Loucy (cell line): ENCODE results near the gene RPRD1A.
"Not testable (repeated sequence)": the region's sequence is repeated elsewhere in the genome, so short reads cannot be mapped to it uniquely, and the experiment has no call there.

Source experiments
- H2AFZ ChIP-seq: fragments of 200-600 bp; sonication (generic); 2 replicates; pipeline ENCODE4 v1.6.0; 2016; ENCODE audit warnings: antibody characterized with exemption, mild to moderate bottlenecking, low read length, moderate library complexity
- H3F3A ChIP-seq: fragments of 200-600 bp; 2 replicates; pipeline ENCODE4 v1.6.0; 2016; ENCODE audit warnings: antibody characterized with exemption, low read depth, mild to moderate bottlenecking
- H3K27me3 ChIP-seq: fragments of 200-600 bp; sonication (generic); 2 replicates; pipeline ENCODE4 v1.6.1; 2014; ENCODE audit warnings: low read length, mild to moderate bottlenecking; ENCODE audit not compliant: insufficient read depth, poor library complexity, severe bottlenecking
- H3K36me3 ChIP-seq: fragments of 200-600 bp; sonication (generic); 2 replicates; pipeline ENCODE4 v1.6.1; 2016; ENCODE audit warnings: low read length; ENCODE audit not compliant: insufficient read depth
- H3K4me1 ChIP-seq: fragments of 200-600 bp; sonication (generic); 2 replicates; pipeline ENCODE4 v1.5.1; 2014; ENCODE audit warnings: low read length, mild to moderate bottlenecking; ENCODE audit not compliant: insufficient read depth, poor library complexity, severe bottlenecking
- H3K4me2 ChIP-seq: fragments of 200-600 bp; sonication (generic); 2 replicates; pipeline ENCODE4 v1.6.0; 2014; ENCODE audit warnings: antibody characterized with exemption, low read length, low read depth, mild to moderate bottlenecking; ENCODE audit not compliant: poor library complexity, severe bottlenecking
- H3K4me3 ChIP-seq: fragments of 200-600 bp; sonication (generic); 2 replicates; pipeline ENCODE4 v1.5.1; 2014; ENCODE audit warnings: low read length, mild to moderate bottlenecking, mixed read lengths; ENCODE audit not compliant: poor library complexity, severe bottlenecking
- H3K79me2 ChIP-seq: fragments of 200-600 bp; sonication (generic); 2 replicates; pipeline ENCODE4 v1.6.1; 2014; ENCODE audit warnings: low read length; ENCODE audit not compliant: insufficient read depth
- H3K9ac ChIP-seq: fragments of 200-600 bp; sonication (generic); 2 replicates; pipeline ENCODE4 v1.6.0; 2014; ENCODE audit warnings: mild to moderate bottlenecking, low read depth, low read length, moderate library complexity; ENCODE audit not compliant: poor library complexity, severe bottlenecking
- H3K9me2 ChIP-seq: fragments of 200-600 bp; sonication (generic); replicated peaks from 2 replicates; pipeline ENCODE4 v1.6.1; 2016; ENCODE audit warnings: low read depth, low read length, mixed read lengths
- H3K9me3 ChIP-seq: fragments of 200-600 bp; sonication (generic); 2 replicates; pipeline ENCODE4 v1.6.1; 2014; ENCODE audit warnings: mild to moderate bottlenecking, antibody characterized with exemption, low read length, low read depth; ENCODE audit not compliant: insufficient read depth
- H4K20me1 ChIP-seq: fragments of 200-600 bp; sonication (generic); 2 replicates; pipeline ENCODE4 v1.6.0; 2014; ENCODE audit warnings: antibody characterized with exemption, low read length, mild to moderate bottlenecking; ENCODE audit not compliant: insufficient read depth, poor library complexity, severe bottlenecking
- CTCF ChIP-seq: fragments of 200-600 bp; sonication (generic); conservative IDR thresholded peaks from 2 replicates; pipeline ENCODE4 v1.5.1; 2014; ENCODE audit warnings: mild to moderate bottlenecking, antibody characterized with exemption, low read length
- EZH2phosphoT487 ChIP-seq: fragments of 200-600 bp; IDR thresholded peaks from 2 replicates; pipeline ENCODE4 v1.6.1; 2018; ENCODE audit warnings: antibody characterized with exemption, mild to moderate bottlenecking, moderate library complexity, borderline replicate concordance

The RPRD1A gene, protein sequence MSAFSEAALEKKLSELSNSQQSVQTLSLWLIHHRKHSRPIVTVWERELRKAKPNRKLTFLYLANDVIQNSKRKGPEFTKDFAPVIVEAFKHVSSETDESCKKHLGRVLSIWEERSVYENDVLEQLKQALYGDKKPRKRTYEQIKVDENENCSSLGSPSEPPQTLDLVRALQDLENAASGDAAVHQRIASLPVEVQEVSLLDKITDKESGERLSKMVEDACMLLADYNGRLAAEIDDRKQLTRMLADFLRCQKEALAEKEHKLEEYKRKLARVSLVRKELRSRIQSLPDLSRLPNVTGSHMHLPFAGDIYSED

DNA sequence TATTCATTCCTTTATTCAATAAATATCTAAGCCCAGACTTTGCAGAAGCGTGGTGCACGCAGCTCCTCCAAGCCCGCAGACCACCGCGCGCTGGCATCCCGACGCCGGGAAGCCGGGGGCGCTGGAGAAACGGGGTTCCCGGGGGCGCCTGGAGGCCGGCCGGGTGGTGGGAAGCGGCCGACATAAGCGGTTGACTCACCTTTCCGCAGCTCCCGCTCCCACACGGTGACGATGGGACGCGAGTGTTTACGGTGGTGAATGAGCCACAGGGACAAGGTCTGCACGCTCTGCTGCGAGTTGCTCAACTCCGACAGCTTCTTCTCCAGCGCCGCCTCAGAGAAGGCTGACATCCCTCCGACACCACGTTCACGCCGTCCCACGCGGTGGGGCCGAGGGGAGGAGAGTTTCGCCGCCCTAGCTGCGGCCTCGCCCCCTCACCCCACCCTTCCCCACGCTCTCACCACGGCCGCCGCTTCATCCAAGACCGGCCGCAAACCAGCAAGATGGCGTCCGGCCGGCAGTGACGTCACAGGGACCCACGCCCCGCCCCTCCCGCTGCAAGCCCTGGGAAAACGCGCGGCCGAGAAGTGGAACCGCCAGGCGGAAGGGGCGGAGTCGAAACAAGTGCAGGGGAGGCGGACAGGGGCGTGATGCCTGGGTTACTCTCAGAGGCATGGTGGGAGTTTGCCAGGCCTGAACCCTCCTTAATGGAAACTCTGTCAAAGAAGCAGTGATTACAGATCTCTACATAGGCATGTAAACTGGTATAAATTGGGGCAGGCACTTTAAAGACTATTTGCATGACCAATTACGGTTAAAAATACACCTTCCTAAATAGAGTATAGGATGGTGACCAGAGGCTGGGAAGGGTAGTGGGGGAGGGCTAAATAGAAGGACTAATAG, at the start of gene RPRD1A:
RPRD1A (minus strand) TSS at position 505 of the 903 bp plus-strand sequence; CDS start at position 350, 155 bp downstream.
- H3K9me3 ChIP-seq: no peaks in the 10 kb centered on the region
- H2AFZ ChIP-seq: peak within 1 kb of the TSS; percentile 96
- TF ChIP-seq CTCF (no peak), EZH2phosphoT487 (no peak)
- peaks cover 25% of the 10 kb centered on the region for H3K27me3 ChIP-seq
- H3K36me3 ChIP-seq: no peaks in the 10 kb centered on the region
- H3F3A ChIP-seq: no peaks in the 10 kb centered on the region
- peak within 1 kb of the TSS; percentile 95 for H3K9ac ChIP-seq
- no peaks in the 10 kb centered on the region for H3K9me2 ChIP-seq
- peaks cover 39% of the 10 kb centered on the region for H4K20me1 ChIP-seq
- H3K4me1 ChIP-seq: peaks cover 30% of the 10 kb centered on the region
- peak within 1 kb of the TSS; percentile 99 for H3K4me3 ChIP-seq
- H3K79me2 ChIP-seq: peaks cover 50% of the 10 kb centered on the region
- H3K4me2 ChIP-seq: peak within 1 kb of the TSS; percentile 89

GRCh38 chr18:36116771-36117170, 49.4 kb upstream of the RPRD1A start:
- not testable (repeated sequence) for H3K79me2 ChIP-seq, H3K4me3 ChIP-seq, H3K9me3 ChIP-seq, H3K4me2 ChIP-seq, H3K9me2 ChIP-seq, H3F3A ChIP-seq, H3K9ac ChIP-seq, H2AFZ ChIP-seq, H4K20me1 ChIP-seq, H3K4me1 ChIP-seq, H3K27me3 ChIP-seq
- H3K36me3 ChIP-seq: peaks cover 46% of the 10 kb centered on the region; the same call in 1 of the 2 replicates

- no peaks in the 10 kb centered on the region for H3K79me2 ChIP-seq
- TF ChIP-seq CTCF: no peak
- TF ChIP-seq EZH2phosphoT487: no peak
- no peak overlapping the region for H3K9ac ChIP-seq
- no peaks in the 10 kb centered on the region for H3K27me3 ChIP-seq
- H3K36me3 ChIP-seq: peaks cover 54% of the 10 kb centered on the region; the same call in 1 of the 2 replicates
- no peaks in the 10 kb centered on the region for H3K9me3 ChIP-seq
- H2AFZ ChIP-seq: no peak overlapping the region
- no peaks in the 10 kb centered on the region for H3K4me1 ChIP-seq
- no peak overlapping the region for H3K4me3 ChIP-seq
- no peaks in the 10 kb centered on the region for H3F3A ChIP-seq
- no peaks in the 10 kb centered on the region for H4K20me1 ChIP-seq
- H3K4me2 ChIP-seq: no peak overlapping the region
- no peaks in the 10 kb centered on the region for H3K9me2 ChIP-seq
Observed at GRCh38 chr18:36114738-36115137, 47.4 kb upstream of the RPRD1A start.
